H1 (cell line): ENCODE data around the gene MYH6. TPM values are rescaled to one million over a fixed set of nuclear protein-coding genes. Genes with fewer than 3 reads are reported as not detected.

Source experiments
- CTCF ChIA-PET: fragments of 300-600 bp; sonication (Branson Sonifier 250); formaldehyde crosslinking; loops from one replicate; lab custom pipeline; 2021; ENCODE audit not compliant: partially characterized antibody; lab: Charles Lee
- POLR2A ChIA-PET: fragments of 300-600 bp; sonication (Branson Sonifier 250); formaldehyde crosslinking; loops from one replicate; lab custom pipeline; 2021; ENCODE audit warnings: inconsistent platforms; ENCODE audit not compliant: partially characterized antibody; lab: Charles Lee
- DNase-seq, 2 experiments: peaks; one replicate each; pipeline versions ENCODE4 v3.0.0 to v3.0.0-alpha.2; 2010 to 2022; ENCODE audit warnings: low spot score in 2 of 2, low read depth in 1 of 2, mixed read lengths in 1 of 2
- FAIRE-seq: peaks from 2 replicates; lab custom pipeline; 2011; peaks lifted over from hg19 to GRCh38; lab: Jason Lieb, UNC
- H2AFZ ChIP-seq: 2 replicates; pipeline ENCODE4 v1.8.1; 2012; ENCODE audit warnings: low read length, inconsistent platforms
- H2AK5ac ChIP-seq: 2 replicates; pipeline ENCODE4 v1.6.1; 2013; ENCODE audit warnings: low read depth, low read length
- H2BK120ac ChIP-seq: replicated peaks from 2 replicates; pipeline ENCODE3; 2013; ENCODE audit warnings: low read depth, low read length, inconsistent platforms
- H2BK12ac ChIP-seq: 2 replicates; pipeline ENCODE4 v1.6.1; 2013; ENCODE audit warnings: low read depth, low read length
- H2BK15ac ChIP-seq: 2 replicates; pipeline ENCODE4 v1.6.1; 2013; ENCODE audit warnings: low read length
- H2BK20ac ChIP-seq: 2 replicates; pipeline ENCODE4 v1.6.1; 2013; ENCODE audit warnings: low read length
- H2BK5ac ChIP-seq: 2 replicates; pipeline ENCODE4 v1.6.1; 2013; ENCODE audit warnings: low read depth, low read length
- H3K14ac ChIP-seq: 2 replicates; pipeline ENCODE4 v1.6.1; 2013; ENCODE audit warnings: inconsistent platforms; ENCODE audit not compliant: insufficient read length
- H3K18ac ChIP-seq: 2 replicates; pipeline ENCODE4 v1.6.1; 2013; ENCODE audit warnings: low read length; ENCODE audit errors: extremely low read depth
- H3K23ac ChIP-seq: 2 replicates; pipeline ENCODE4 v1.6.1; 2013; ENCODE audit warnings: inconsistent platforms; ENCODE audit not compliant: insufficient read length
- H3K23me2 ChIP-seq: 2 replicates; pipeline ENCODE4 v1.6.1; 2013; ENCODE audit warnings: low read depth, low read length
- H3K27ac ChIP-seq: 2 replicates; pipeline ENCODE4 v1.6.1; 2011; ENCODE audit warnings: low read depth, low read length, inconsistent platforms
- H3K27me3 ChIP-seq, 4 experiments: replicated peaks in 1 of 4; 1 replicate in 1 of 4; 2 replicates in 3 of 4; pipeline versions ENCODE4 v1.6.1 to v1.8.1; 2011 to 2013; ENCODE audit warnings: low read length in 3 of 4, mild to moderate bottlenecking in 3 of 4, inconsistent platforms in 2 of 4, mixed read lengths in 2 of 4, moderate library complexity in 1 of 4; ENCODE audit not compliant: control insufficient read depth in 3 of 4, insufficient read depth in 3 of 4; ENCODE audit errors: extremely low read depth in 1 of 4
- H3K36me3 ChIP-seq, 4 experiments: 2 replicates each; pipeline versions ENCODE4 v1.6.1 to v1.8.1; 2011 to 2013; ENCODE audit warnings: mild to moderate bottlenecking in 4 of 4, low read length in 3 of 4, moderate library complexity in 2 of 4, control low read depth in 1 of 4, inconsistent platforms in 1 of 4; ENCODE audit not compliant: insufficient read depth in 4 of 4, control insufficient read depth in 2 of 4
- H3K4ac ChIP-seq: replicated peaks from 2 replicates; pipeline ENCODE3; 2013; ENCODE audit warnings: low read length, low read depth, mixed read lengths, inconsistent platforms; ENCODE audit not compliant: insufficient read length
- H3K4me1 ChIP-seq, 4 experiments: replicated peaks in 1 of 4; 1 replicate in 1 of 4; 2 replicates in 3 of 4; pipeline versions ENCODE4 v1.6.1 to v1.8.1; 2011 to 2013; ENCODE audit warnings: low read length in 3 of 4, inconsistent platforms in 2 of 4, mixed read lengths in 1 of 4; ENCODE audit not compliant: insufficient read depth in 4 of 4, control insufficient read depth in 3 of 4
- H3K4me2 ChIP-seq, 2 experiments: 2 replicates each; pipeline versions ENCODE4 v1.6.1 to v1.8.1; 2011 to 2013; ENCODE audit warnings: low read depth in 2 of 2, low read length in 2 of 2, control low read depth in 1 of 2, inconsistent platforms in 1 of 2, mild to moderate bottlenecking in 1 of 2; ENCODE audit not compliant: insufficient read depth in 1 of 2
- H3K4me3 ChIP-seq, 4 experiments: fragments of 200-600, 300-600 bp in 1 of 4; sonication (generic), shearing (Covaris generic), sonication (Bioruptor Twin) in 1 of 4; 2 replicates each; pipeline versions ENCODE4 v1.5.1 to v1.8.1; 2011 to 2016; ENCODE audit warnings: low read length in 4 of 4, low read depth in 3 of 4, control low read depth in 2 of 4, inconsistent platforms in 2 of 4, mild to moderate bottlenecking in 2 of 4, mixed read lengths in 1 of 4, moderate library complexity in 1 of 4; ENCODE audit not compliant: insufficient read depth in 2 of 4; ENCODE audit errors: extremely low read depth in 1 of 4
- H3K56ac ChIP-seq: replicated peaks from 2 replicates; pipeline ENCODE3; 2013; ENCODE audit warnings: low read depth, mild to moderate bottlenecking, mixed read lengths, low read length, inconsistent platforms; ENCODE audit not compliant: insufficient read length
- H3K79me1 ChIP-seq: 2 replicates; pipeline ENCODE4 v1.6.1; 2013; ENCODE audit warnings: low read depth, low read length, control low read depth
- H3K79me2 ChIP-seq, 2 experiments: 2 replicates each; pipeline versions ENCODE4 v1.6.1 to v1.8.1; 2012 to 2013; ENCODE audit warnings: low read length in 2 of 2, mild to moderate bottlenecking in 2 of 2, inconsistent platforms in 1 of 2; ENCODE audit not compliant: insufficient read depth in 2 of 2, control insufficient read depth in 1 of 2
- H3K9ac ChIP-seq, 4 experiments: replicated peaks in 1 of 4; 1 replicate in 1 of 4; 2 replicates in 3 of 4; pipeline versions ENCODE4 v1.6.1 to v1.8.1; 2011 to 2013; ENCODE audit warnings: low read depth in 3 of 4, low read length in 3 of 4, control low read depth in 2 of 4, mild to moderate bottlenecking in 2 of 4, moderate library complexity in 2 of 4, inconsistent platforms in 1 of 4; ENCODE audit errors: extremely low read depth in 1 of 4
- H3K9me3 ChIP-seq, 2 experiments: 2 replicates each; pipeline versions ENCODE4 v1.6.1 to v1.8.1; 2012 to 2013; ENCODE audit warnings: mild to moderate bottlenecking in 2 of 2, moderate library complexity in 2 of 2, control low read depth in 1 of 2, inconsistent platforms in 1 of 2, low read depth in 1 of 2, low read length in 1 of 2, mixed read lengths in 1 of 2; ENCODE audit not compliant: insufficient read depth in 2 of 2
- H4K20me1 ChIP-seq, 2 experiments: replicated peaks in 1 of 2; 2 replicates each; pipeline versions ENCODE3 to v1.8.1; 2011 to 2013; ENCODE audit warnings: inconsistent platforms in 2 of 2, low read length in 2 of 2, mild to moderate bottlenecking in 1 of 2; ENCODE audit not compliant: insufficient read depth in 2 of 2, control insufficient read depth in 1 of 2
- H4K5ac ChIP-seq: 2 replicates; pipeline ENCODE4 v1.6.1; 2013; ENCODE audit warnings: low read length, low read depth, mixed read lengths, inconsistent platforms; ENCODE audit not compliant: insufficient read length
- H4K8ac ChIP-seq: 2 replicates; pipeline ENCODE4 v1.8.0; 2013; ENCODE audit warnings: mild to moderate bottlenecking, moderate library complexity, low read length, inconsistent platforms; ENCODE audit not compliant: insufficient read depth; ENCODE audit errors: extremely low read depth
- H4K91ac ChIP-seq: replicated peaks from 2 replicates; pipeline ENCODE3; 2013; ENCODE audit warnings: low read length, mixed read lengths, inconsistent platforms; ENCODE audit not compliant: insufficient read length
- TAF1 ChIP-seq: IDR thresholded peaks from 2 replicates; pipeline ENCODE4 v1.6.1; 2011; ENCODE audit warnings: mild to moderate bottlenecking, low read depth, low read length
- whole genome bisulfite sequencing, 2 experiments: shearing (Covaris generic) in 1 of 2; methylation state at CpG; one replicate each; pipeline versions ENCODE4 v1.1.6 to v1.1.7; 2013 to 2015; ENCODE audit warnings: low lambda C conversion rate in 2 of 2, mixed read lengths in 2 of 2, inconsistent platforms in 1 of 2, low coverage in 1 of 2, missing lambda C conversion rate in 1 of 2; ENCODE audit not compliant: insufficient replicate concordance in 2 of 2, insufficient coverage in 1 of 2, insufficient read length in 1 of 2; ENCODE audit errors: extremely low coverage in 1 of 2, missing lambda C conversion rate in 1 of 2; 5-methylcytosine and 5-hydroxymethylcytosine counted together
- polyA plus RNA-seq, 7 experiments: library from polyadenylated mRNA; depleted of rRNA in 3 of 7; stranded (reverse) in 5 of 7; unstranded in 2 of 7; fragments of >200 nt in 5 of 7; fragments of 200-250 nt in 2 of 7; gene quantifications; 1 replicate in 5 of 7; 2 replicates in 1 of 7; 4 replicates in 1 of 7; pipeline versions ENCODE4 v1.2.1 to v1.2.3, GENCODE V29; 2011 to 2013; ENCODE audit warnings: missing spikeins in 2 of 7, mixed read lengths in 2 of 7
- total RNA-seq: library from RNA; stranded (reverse); fragmentation: NEBNext Ultra II Directional; extraction: Animal tissue kit (Norgen Biotek cat#: 25700); gene quantifications from 2 replicates; pipeline ENCODE4 v1.2.1, GENCODE V29; 2021
- TF ChIP-seq, protein P1 (sequence below): IDR thresholded peaks from 2 replicates; pipeline ENCODE4 v1.6.1; 2012; ENCODE audit warnings: inconsistent platforms
- TF ChIP-seq, protein P2 (sequence below): IDR thresholded peaks from 2 replicates; pipeline ENCODE4 v1.6.1; 2011; ENCODE audit warnings: low read depth, mild to moderate bottlenecking, low read length; ENCODE audit not compliant: insufficient read depth

Gene MYH6
- total and polyA plus RNA-seq, 2 of the 8 experiments (the other 6 are each of a cell fraction or from before 2014, with no cell fraction given) = 0.03 TPM; not detected in 1

- Histone ChIP-seq H2BK15ac (no peak overlapping the region), H2BK12ac (no peak overlapping the region), H3K27me3 (peaks cover 0 to 4% (median 1%) of the 10 kb centered on the region in 4 experiments; a peak in 3 of 7 replicates), H2BK5ac (no peak overlapping the region), H3K79me1 (no peaks in the 10 kb centered on the region), H2BK120ac (no peak overlapping the region), H3K4me2 (no peak overlapping the region), H4K20me1 (no peaks in the 10 kb centered on the region), H3K36me3 (no peaks in the 10 kb centered on the region), H4K8ac (peak overlapping the region; percentile 0), H3K79me2 (no peaks in the 10 kb centered on the region), H3K23ac (no peak overlapping the region), H3K9ac (no peak overlapping the region), H3K56ac (no peak overlapping the region), H3K4me3 (no peak overlapping the region), H2AFZ (no peak overlapping the region), H3K18ac (no peak overlapping the region), H3K4me1 (peaks cover 0 to 18% (median 11%) of the 10 kb centered on the region in 4 experiments; a peak in 6 of 7 replicates), H3K9me3 (no peaks in the 10 kb centered on the region), H3K23me2 (no peaks in the 10 kb centered on the region; the same call in none of the 2 replicates), H3K27ac (no peak overlapping the region), H4K91ac (peak overlapping the region; percentile 46), H2BK20ac (no peak overlapping the region), H3K14ac (no peak overlapping the region), H2AK5ac (no peak overlapping the region), H3K4ac (no peak overlapping the region), H4K5ac (no peak overlapping the region)
- FAIRE-seq (no peak), DNase-seq (peak in 1 of 2 experiments; percentile 14)
- WGBS, 2 experiments = 90% methylated on average over 6 of the region's 6 CpGs; no CpG with 5 or more reads in 1 of the 2 experiments
- CTCF ChIA-PET = interaction anchor here (0.5 to 1.8 kb wide), 7 partner anchors 11 to 145 kb away, joined by 3 to 9 read pairs (median 4); partner anchors contain the start of gene CMTM5
- TF ChIP-seq, protein P1, sequence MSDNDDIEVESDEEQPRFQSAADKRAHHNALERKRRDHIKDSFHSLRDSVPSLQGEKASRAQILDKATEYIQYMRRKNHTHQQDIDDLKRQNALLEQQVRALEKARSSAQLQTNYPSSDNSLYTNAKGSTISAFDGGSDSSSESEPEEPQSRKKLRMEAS = no peak
- TF ChIP-seq TAF1 = no peak
- TF ChIP-seq, protein P2, sequence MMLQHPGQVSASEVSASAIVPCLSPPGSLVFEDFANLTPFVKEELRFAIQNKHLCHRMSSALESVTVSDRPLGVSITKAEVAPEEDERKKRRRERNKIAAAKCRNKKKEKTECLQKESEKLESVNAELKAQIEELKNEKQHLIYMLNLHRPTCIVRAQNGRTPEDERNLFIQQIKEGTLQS = no peak
- POLR2A ChIA-PET = interaction anchor here (0.8 to 1.8 kb wide), 2 partner anchors 35 to 119 kb away, joined by 3 to 4 read pairs; partner anchors contain the start of gene PABPN1
These were observed 31.2 kb upstream of the MYH6 start for GRCh38 chr14:23439107-23439835.
